Measurements from ENCODE around the gene DAZL.

Gene DAZL

GRCh38 chr3:16595778-16596177, 9.4 kb downstream of the DAZL start:
- DNase-seq (ENCODE audit: low spot score): no peak
- no peak for TF ChIP-seq CTCF (IDR thresholded peaks at IDR 0.05; ENCODE audit: extremely low read depth, missing control alignments)

DNA sequence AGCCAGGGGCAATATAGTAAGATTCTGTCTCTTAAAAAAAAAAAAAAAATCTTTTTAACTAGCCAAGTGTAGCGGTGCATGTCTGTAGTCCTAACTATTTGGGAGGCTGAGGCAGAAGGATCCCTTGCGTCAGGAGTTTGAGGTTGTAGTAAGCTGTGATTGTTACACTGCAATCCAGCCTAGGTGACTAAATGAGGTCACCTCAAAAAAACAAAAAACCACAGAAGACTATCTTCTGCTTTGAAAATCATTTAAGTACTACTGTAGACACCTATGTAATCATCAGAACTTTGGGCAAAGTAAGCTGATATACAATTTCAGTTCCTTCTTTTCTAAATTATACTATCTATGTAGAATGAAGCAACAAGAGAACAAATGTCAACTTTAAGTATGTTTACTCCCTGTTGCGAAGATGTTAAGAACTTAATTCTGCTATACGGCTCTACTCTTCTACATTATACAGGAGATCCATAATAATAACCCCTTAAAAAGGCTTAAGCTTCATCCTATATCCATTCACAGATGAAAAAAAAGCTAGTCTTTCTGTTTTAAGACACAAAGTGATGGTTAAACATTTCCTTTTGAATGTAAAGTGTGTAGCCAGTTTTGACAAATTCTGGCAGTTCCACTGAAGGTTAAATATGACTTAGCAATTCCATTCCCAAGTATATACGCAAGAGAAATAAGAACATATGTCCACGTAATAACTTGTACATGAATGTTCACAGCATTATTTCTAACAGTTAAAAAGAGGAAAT, 15.2 kb downstream of the DAZL start:
- TF ChIP-seq CTCF (IDR thresholded peaks at IDR 0.05; ENCODE audit: extremely low read depth, missing control alignments): no peak
- peak; percentile 60 for DNase-seq (ENCODE audit: low spot score)

- no peak for DNase-seq (ENCODE audit: low spot score)
- TF ChIP-seq CTCF (IDR thresholded peaks at IDR 0.05; ENCODE audit: extremely low read depth, missing control alignments): no peak
These were observed 16.1 kb downstream of the DAZL start for GRCh38 chr3:16589120-16589519.

- TF ChIP-seq CTCF (IDR thresholded peaks at IDR 0.05; ENCODE audit: extremely low read depth, missing control alignments): no peak
- DNase-seq (ENCODE audit: low spot score): no peak
These were observed 17.6 kb downstream of the DAZL start for GRCh38 chr3:16587681-16588060.

DNA sequence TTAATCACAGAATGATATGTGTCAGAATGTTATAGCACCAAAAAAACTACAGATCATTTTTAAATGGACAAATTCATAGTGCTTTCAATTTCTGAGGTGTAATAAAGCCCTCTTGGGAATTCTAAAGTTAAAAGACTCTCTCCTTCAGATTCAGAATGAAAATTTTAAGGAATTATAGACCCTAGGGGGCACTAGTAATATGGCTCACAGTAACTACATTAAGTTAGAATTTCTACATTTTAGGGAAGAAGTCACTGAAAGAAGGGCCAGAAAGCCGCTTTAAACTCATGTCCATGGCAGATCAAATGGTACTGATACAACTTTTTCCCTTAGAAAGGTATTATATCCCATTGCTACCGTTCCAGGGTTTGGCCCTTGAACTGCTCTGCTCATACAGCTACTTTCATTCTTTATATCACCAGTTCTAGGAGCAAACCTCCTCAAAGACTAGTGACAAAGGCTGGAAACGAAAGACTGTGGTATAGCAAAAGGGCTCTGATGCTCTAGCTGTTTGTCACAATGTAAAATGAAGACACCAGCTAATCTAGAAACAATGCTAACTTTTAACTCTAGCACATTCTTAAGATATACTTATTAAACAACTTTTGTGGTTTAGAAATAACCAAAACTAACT, 18.1 kb downstream of the DAZL start:
- DNase-seq (ENCODE audit: low spot score): no peak
- TF ChIP-seq CTCF (IDR thresholded peaks at IDR 0.05; ENCODE audit: extremely low read depth, missing control alignments): no peak

- TF ChIP-seq CTCF (IDR thresholded peaks at IDR 0.05; ENCODE audit: extremely low read depth, missing control alignments): no peak
- no peak for DNase-seq (ENCODE audit: low spot score)
These were observed 20.3 kb downstream of the DAZL start for GRCh38 chr3:16584880-16585279.

DNA sequence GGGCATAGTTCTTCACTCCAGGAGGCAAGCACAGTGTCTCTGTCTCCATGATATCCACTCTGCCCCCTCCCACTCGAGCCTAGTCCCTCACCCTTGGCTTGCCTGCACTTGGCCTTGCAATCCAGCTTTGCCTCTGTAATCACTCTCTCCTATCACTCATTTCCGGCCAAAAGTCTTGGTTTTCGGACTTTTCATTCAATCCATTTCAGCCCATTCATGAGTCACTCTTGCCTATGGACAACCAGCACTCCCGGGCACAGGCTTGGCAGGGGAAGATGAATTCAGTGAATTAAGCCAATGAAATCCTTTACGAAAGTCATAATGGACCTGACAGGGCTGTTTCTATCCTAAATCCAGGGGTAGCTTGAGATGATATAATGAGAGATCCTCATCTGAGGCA, 21.7 kb downstream of the DAZL start:
- no peak for DNase-seq (ENCODE audit: low spot score)
- TF ChIP-seq CTCF (IDR thresholded peaks at IDR 0.05; ENCODE audit: extremely low read depth, missing control alignments): no peak

Measured in GM20000 (cell line).